ENCODE data around the gene TOX3.

GRCh38 chr16:52476111-52476510 lies 70.8 kb downstream of the TOX3 start:
- TF ChIP-seq CTCF (conservative IDR thresholded peaks at IDR 0.05; ENCODE audit: low read depth, low read length) (no peak), EZH2 (IDR thresholded peaks at IDR 0.05; ENCODE audit: borderline replicate concordance, low read depth, low read length, poor library complexity, severe bottlenecking) (no peak)
